GM12801 (cell line): Measurements from ENCODE around the gene FAM184A.

ENCODE experiments used
- CTCF ChIP-seq: IDR thresholded peaks from one replicate; pipeline ENCODE4 v1.5.1; 2011; ENCODE audit warnings: control low read depth; ENCODE audit not compliant: insufficient read length; ENCODE audit errors: extremely low read depth

Gene FAM184A

GRCh38 chr6:118940770-118941169 is 137.7 kb downstream of the FAM184A start:
- no peak for TF ChIP-seq CTCF

- TF ChIP-seq CTCF = no peak
Measured at GRCh38 chr6:118939683-118940082, 138.8 kb downstream of the FAM184A start.

GRCh38 chr6:118935978-118936703 is 142.3 kb downstream of the FAM184A start:
- no peak for TF ChIP-seq CTCF

GRCh38 chr6:118935331-118935668 is 143.2 kb downstream of the FAM184A start:
- TF ChIP-seq CTCF = no peak

- TF ChIP-seq CTCF = no peak
Measured at GRCh38 chr6:118934461-118935330, 143.8 kb downstream of the FAM184A start, which contains the start of gene MCM9. Gene MCM9 (minus strand): TSS chr6:118935159. CDS start chr6:118931723, 3,436 bp downstream.

GRCh38 chr6:118933855-118934460 is 144.5 kb downstream of the FAM184A start:
- TF ChIP-seq CTCF = no peak

- TF ChIP-seq CTCF = no peak
Measured at GRCh38 chr6:118932421-118932820, 146.0 kb downstream of the FAM184A start.
